NCI-H2171 (cell line): ENCODE results near the gene TOX2.

ENCODE experiments used
- DNase-seq: peaks from one replicate; lab custom pipeline; 2025; lab: John Stamatoyannopoulos, UW

The TOX2 gene

DNA sequence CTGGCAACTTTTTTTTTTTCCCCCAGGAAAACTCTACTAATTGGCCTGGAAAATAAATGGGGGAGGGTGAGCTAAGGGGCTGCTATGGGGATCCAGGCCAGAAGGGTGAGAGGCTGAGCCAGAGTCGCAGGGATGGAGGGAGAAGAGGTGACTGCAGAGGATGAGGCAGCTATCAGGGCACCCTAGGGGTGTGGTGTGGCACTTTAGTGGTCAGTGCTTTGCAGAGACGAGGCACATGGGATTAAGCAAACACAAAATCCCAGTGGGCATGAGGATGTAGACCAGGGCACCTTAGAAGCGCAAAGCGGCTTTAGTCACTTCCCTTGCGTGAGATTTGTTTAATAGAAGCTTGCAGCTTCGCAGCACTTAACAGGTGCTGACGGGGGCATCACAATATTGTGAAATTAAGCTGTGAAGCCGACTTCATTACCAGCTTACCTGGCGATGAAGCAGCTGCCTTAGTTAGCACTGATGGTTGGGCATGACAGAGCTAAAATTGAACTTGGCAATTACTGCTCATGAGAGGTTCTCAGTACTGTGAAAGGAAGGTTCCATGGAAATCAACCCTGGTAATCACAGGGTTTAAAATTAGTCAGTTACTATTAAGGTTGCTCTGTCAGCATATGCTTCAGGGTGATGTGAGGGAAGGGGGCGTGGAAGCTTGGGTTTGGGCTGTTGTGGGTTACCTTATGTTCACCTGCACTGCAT lies 26.0 kb downstream of the TOX2 start:
- DNase-seq, result no peak

DNA sequence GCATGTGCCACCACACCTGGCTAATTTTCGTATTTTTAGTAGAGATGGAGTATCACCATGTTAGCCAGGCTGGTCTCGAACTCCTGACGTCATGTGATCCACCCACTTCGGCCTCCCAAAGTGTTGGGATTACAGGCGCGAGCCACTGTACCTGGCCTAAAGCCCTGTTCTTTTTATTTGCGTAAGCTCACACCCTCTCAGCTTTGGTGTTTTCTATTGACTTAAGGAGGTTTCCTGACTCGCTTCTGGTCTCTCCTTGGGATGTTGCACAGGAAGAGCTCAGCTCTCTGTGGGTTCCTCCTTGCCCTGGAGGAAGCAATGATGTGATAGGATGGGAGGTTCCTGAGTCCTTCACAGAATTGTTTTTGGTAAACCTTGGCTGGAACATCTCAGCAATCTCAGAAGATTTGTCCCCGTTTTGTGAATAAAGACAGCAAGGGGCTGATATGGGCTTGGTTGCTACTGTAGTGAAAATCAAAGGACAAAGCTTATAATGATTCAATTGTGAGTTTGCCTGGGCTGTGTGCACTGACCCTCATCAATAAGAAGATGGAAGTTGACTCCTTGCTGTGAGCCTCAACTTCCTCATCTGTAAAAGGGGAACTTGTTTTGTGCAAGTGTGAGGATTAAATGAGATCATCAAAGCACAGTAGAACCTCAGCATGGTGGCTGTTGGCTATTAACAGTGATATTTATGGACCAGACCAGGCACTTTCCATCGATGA lies 27.0 kb downstream of the TOX2 start:
- no peak for DNase-seq

DNA sequence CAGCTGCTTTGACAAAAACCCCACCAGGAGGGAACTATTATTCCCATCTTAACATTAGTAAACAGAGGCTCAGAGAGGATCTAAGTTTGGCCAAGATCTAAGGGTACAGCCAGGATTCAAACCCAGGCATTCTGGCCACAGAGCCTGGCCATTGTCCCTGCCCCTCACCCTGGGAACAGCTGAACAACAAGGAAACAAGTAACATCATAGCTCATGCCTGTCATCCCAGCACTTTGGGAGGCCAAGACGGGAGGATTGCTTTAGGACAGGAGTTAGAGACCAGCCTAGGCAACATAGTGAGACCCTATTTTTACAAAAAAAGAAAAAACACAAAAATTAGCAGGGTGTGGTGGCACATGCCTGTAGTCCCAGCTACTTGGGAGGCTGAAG lies 27.5 kb downstream of the TOX2 start:
- no peak for DNase-seq

DNA sequence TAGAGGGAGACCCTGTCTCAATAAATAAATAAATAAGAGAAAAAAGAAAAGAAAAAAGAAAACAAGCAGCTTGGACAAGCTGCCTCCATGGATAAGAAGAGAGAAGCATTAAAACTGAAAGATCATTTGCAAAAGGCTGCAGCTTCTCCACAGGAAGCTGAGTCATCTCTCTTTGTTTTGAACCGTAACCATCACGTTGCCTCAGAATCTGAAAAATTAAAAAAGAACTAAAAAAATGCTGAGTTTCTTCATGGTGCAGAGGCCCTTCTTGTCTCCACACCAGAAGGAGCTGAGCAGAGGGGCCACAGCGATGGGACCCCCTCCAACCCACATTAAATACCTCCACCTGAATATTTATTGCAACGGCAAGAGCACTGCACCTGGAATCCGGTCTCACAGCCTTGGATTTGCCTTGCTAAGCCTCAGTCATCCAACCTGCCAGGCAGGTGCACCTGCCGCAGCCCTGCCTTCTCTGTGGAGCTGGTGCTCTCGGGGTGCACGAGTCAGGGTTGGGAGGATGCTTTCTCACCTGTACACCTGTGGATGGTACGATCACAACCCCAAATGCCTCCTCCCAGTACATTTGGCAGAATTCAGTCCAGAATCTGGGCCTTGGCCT lies 28.1 kb downstream of the TOX2 start:
- no peak for DNase-seq

DNA sequence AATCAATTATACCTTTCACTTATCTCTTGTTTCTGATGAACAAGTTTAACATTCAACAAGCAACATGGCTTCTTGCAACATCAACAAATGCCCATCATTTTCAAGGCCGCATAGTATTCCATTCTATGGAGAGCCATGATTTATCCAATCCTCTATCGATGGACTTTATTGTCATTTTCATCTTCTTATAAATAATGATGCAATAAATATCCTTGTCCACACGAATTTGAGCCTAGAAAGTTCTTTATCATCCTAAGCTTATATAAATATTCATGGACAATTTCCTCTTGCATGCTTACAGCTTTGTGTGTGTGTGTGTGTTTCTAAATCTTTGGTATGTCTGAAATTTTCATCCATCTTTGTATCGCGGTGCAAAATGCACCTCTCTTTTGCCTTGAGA lies 29.1 kb downstream of the TOX2 start:
- no peak for DNase-seq

DNA sequence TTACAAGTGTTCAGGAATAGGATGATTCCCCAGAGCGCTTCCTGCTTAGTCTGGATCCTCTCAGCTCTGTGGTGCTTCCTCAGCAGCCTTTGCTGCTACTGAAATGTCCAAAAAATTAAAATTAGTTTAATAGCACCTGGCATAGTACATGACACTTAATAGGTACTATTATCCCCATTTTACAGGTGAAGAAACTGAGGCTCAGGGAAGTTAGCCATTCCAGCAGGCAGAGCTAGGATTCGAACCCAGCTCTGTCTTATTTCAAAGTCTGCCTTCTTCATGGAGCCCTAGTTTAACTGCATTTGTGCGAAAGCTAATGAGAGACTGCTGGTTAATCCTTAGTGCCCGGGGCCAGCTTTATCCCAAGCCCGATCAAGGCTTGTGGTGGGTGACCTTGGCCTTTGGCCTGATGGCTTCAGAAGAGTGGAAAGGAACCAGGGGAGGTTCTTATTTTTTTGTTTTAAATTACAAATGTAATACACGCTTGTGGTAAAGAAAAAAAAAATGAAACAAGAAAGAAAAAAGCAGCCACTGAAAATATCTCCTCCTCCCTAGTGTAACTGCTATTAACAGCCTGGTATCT lies 30.1 kb downstream of the TOX2 start:
- no peak for DNase-seq

DNA sequence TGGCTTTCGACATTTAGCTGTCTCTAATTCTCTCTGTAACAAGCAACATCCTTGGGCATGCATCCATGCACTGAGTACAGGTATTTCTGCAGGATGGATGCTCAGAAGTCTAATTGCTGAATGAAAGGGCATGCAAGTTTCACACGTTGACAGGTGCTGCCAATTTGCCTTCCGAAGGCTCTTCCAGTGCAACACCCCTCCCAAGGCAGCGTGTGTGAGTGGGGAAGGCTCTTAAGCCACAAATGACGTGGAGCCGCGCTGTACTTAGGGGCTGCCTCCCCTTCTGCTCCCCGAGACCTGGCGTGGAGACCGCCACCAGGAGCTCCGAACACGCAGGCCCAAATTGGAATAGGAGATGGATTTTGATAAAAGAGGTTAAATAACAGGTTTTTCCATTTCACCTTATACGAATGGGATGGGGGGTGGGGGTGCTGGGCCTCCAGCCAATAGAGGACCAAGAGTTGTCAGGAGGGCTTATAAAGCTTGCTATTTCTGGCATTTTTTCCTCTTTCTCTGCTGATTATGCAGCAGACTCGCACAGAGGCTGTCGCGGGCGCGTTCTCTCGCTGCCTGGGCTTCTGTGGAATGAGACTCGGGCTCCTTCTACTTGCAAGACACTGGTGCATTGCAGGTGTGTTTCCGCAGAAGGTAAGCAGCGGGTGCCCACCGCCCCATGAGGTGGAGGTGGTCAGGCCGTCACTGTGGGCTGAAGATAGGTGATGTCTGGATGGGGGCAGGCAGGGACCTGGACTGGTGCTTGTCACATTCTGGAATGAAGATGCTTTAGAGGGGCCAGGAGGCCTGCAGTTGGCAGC lies 30.9 kb downstream of the TOX2 start:
- DNase-seq, result no peak

DNA sequence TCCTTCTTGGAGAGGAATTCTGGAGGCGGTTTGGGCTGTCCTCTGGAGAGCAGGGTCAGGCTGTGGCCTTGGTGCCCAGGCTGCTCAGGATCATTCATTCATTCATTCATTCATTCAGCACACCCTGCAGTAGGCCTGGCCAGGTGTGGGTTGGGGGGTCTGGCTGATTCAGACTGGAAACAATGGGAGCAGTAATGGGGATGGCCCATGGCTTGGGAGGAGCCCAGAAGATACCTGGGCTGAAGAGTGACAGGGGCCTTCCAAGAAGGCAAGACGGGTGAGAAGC lies 31.5 kb downstream of the TOX2 start:
- DNase-seq, result no peak

DNA sequence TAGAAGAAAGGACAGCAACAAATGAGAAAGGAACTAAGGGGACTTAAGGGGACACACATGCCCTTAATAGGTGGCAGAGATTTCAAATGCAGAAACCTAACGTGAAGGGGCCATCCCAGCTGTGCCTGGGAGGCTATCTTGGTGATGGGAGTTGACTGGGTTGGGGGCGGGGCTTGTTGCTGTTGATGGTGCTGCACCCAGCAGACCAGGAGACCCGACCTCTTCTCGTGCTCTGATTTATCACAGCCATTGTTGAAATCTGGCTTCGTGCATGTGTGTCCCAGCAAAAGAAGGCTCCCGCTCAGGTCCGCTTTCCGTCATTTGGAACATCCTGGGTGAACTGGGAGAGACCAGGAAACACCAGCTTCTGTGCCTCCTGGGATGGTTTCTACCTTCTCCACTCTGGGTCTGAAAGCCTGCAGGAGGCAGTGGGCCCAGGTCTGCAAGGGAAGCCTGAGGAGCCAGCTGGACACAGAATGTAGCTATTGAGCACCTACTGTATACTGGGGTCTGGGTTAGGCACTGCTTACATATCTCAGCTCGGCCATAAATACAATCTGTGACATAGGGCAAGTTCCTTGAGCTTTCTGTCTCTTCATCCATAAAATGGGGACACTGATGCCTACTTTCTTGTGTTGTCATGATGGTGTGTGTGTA lies 32.1 kb downstream of the TOX2 start:
- DNase-seq, result no peak

DNA sequence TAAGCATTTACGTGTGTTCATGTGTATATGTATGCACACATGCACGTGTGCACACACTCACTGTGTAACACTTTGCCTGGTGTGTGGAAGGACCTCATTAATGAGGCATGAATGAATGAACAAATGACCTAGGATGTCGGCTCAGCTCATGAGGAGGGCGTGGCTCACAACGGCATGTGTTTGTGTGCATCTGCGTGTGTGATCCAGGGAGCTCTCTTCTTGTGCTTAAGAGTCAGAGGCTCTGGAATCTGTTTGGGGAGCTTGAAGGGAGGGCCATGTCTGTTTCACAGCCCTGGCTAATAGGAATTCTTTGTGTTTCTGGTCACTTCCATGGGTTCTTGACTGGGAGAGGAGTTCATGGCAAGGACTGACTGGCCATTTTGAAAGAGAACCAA lies 32.7 kb downstream of the TOX2 start:
- DNase-seq, result no peak

DNA sequence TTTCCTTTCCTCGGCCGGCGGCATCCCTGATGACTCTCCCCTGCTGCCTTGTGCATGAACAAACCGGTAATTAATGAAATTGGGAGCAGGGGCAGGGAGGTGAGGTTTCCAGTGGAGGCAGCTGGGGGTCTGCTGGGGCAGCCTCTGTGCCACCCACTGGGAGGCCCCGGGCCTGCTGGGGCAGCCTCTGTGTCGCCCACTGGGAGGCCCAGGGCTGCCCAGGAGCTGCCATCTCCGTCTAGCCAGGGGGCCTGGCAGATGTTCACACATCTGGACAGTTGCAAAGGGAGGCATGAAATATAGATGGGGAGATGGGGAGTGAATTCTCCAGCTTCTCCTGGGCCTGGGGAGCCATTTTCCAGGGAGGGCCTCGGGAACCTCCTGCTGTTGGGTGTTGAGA lies 33.8 kb downstream of the TOX2 start:
- DNase-seq, result no peak

DNA sequence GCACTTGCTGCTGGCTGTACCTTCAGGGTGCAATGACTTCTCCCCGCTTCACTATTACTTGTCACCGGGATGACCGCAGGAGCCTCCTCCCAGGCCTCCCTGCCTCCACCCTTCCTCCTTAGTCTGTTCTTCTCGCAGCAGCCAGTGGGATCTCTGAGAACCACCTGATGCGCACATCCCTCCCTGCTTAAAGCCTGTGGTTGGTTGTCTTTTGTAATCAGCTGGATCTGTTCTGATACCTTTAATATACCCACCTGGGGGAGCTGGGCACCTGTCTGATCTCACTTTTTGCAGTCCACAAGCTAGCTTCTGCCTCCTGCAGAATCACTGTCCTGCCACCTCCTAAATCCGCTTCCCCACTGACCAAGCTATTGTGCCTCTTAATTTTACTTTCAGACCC lies 34.6 kb downstream of the TOX2 start:
- DNase-seq, result no peak

DNA sequence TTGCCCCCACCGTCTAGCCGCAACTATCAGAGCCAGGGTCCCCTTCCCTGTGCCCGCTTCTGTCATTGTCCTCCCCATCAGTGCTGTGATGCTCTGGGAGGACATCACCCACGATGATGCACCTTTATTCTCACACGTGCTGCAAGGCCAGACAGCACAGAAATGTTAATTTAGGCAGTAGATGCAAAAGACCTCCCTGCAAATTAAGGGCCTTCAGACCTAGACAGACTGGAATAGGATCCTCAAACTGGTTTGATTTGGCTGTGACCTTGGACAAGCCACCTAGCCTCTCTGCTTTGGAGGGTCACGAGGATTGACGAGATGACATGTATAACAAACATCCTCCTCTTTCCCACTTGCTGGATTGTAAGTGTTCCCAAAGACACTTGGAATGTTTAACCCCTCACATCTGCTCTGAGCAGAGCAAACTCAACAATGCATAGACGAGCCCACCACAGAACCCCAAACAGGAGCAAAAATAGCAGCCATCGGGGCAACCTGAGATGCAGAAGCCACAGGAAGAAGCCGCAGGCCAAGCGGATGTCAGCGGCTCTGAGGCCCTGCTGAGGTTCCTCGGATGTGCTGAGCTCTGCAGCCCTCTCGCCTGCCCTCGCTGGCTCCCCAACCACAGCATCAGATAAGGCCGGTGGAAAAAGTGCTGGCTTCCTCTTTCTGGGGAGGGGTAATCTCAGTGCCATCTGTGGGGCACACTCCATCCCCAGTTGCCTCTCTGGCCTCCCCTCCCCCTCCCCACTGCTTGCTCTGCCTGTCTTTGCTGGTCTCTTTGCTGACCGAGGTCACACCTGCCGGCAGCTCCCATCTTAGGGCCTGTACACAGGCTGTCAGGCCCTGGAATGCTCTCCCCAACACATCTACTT lies 35.3 kb downstream of the TOX2 start:
- DNase-seq, result no peak

DNA sequence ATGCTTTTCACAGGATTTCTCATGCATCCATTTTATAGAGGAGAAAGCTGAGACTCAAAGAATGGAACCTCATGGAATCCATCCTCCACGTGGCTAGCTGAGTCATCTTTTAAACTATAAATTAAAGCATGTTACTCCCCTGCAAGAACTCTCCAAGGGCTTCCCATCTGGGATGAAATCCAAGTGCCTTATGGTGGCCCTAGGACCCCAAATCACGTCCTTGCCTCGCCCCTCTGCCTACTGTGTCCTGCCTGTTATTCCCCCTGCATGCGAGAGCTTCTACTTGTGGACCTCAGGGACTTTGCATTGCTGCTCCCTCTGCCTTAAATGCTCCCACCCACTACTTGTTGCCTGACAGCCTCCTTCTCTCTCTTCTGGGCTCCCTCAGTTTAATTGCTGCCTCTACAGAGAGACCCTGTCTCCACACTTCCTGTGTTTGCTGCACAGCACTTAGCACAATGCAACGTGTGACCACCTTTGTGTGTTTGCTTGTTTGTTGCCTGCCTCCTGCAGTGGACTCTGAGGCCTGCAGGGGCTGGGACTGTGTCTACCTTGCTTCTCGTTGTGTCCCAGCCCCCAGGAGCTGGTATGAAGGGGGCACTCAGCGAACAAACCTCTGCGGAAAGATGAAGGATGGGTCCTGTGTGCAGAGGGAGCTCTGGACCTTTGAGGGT lies 39.4 kb downstream of the TOX2 start:
- DNase-seq, result no peak

DNA sequence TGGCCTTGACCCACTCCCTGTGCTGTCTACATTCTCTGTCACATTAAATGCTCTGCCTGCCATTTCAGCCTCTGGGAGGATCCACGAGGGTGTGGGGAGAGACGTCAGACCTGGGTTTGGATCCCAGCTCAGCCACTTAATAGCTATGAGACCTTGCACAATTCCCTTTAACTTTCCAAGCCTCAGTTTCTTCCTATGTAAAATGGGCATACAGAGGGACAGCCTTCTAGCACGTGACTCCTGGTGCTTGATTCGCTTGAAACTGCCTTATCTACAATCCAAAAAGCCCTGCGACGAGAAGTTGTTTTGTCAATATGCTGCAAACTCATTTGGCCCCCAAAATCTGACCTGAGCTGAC lies 40.0 kb downstream of the TOX2 start:
- no peak for DNase-seq

DNA sequence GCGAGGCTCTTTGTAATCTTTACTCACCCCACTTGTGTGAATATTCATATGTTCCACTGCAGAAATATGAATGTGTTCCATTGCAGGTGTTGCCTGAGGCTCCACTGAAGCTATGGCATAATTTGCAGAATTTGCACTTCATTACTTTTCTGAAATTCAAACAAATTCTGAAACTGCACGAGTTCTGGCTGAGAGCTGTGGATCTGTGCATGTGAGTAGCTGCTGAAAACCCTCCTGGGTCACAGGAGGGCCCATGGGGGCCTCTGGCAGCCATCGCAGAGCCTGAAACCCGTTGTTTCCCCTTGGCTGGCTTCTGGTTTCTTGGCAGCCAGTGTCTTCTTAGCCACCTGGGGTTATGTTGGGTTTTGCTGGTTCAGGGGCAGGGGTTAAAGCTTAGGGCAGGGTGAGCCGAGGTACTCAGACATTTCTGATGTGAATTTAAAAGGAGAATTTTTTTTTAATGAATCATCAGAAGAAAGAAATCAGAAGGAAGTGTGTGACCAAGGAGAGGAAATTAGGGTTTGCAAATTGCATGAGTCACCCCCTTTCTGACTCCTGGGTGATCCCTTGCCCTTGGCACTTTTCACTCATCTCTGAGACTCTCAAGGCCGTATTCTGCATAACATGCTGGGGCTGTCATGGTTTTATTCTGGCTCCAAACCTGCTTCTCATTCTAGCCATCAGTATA lies 40.6 kb downstream of the TOX2 start:
- peak; percentile 5 for DNase-seq

DNA sequence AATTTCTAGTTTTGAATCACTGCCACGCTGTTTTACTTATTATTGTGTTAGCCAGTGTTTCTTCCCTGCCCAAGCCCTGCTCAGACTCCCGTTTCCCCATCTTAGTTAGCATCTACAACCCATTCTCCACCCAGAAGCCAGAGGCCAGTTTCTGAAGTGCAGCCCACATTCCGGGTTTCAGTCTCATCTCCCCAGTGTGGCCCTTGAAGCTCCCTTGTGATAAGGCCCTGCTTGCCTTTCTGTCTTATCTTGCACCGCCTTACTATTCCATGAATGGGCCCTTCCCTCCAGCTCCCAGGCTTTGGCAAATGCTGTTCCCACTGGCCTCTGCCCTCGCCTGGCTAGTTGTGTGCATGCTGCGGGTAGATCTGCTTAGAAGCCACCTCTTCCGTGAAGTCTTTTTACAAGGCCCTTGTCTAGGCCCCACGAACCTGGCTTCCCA lies 41.1 kb downstream of the TOX2 start:
- DNase-seq, result no peak

DNA sequence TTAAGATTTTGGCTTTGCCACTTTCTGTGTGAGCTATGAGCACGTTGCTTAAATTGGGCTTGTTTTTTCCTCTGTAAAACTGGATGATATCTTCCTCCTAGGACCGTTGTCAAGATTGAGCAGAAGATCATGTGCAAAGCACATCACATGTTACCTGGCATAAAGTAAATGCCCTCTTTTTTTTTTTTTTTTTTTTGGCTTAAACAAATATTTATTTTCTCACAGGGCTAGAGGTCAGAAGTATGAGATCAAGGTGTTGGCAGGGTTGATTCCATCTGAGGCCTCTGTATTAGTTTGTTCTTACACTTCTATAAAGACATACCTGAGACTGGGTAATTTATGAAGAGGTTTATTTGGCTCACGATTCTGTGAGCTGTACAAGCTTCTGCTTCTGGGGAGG lies 42.7 kb downstream of the TOX2 start:
- no peak for DNase-seq

DNA sequence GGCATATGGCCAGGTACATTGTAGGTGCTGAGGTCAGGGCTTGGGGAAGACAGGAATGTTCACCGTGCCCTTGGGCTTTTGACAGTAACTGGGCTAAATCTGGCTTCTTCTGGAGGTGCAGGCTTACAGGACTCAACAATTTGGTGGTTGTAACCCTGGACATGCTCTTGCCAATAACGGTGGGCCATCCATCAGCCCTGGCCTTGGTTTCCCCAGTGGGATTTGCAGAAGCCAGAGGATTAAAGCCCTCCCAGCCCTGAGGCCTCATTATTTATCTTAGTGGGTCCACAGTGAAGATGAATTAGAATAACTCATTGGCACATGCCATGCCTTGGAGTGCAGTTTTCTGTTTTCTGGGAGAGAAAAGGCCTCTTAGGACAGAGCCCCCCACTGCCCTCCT lies 44.0 kb downstream of the TOX2 start:
- DNase-seq, result no peak
